Hepatocyte (in vitro differentiated cells): ENCODE data around the gene RGR. TPM values are rescaled to one million over a fixed set of nuclear protein-coding genes. Genes with fewer than 3 reads are reported as not detected.

ENCODE experiments used
- DNase-seq: peaks from one replicate; pipeline ENCODE4 v3.0.0-alpha.2; 2016; ENCODE audit warnings: low spot score
- H2AFZ ChIP-seq: fragments of 200-600 bp; sonication (generic); 2 replicates; pipeline ENCODE4 v1.6.0; 2016; ENCODE audit warnings: antibody characterized with exemption, mild to moderate bottlenecking
- H3K27ac ChIP-seq: fragments of 200-600 bp; sonication (generic); 2 replicates; pipeline ENCODE4 v1.5.1; 2016; ENCODE audit warnings: mild to moderate bottlenecking
- H3K27me3 ChIP-seq: fragments of 200-600 bp; sonication (generic); 2 replicates; pipeline ENCODE4 v1.6.1; 2016
- H3K36me3 ChIP-seq: fragments of 200-600 bp; sonication (generic); replicated peaks from 2 replicates; pipeline ENCODE4 v1.5.1; 2016; ENCODE audit warnings: low read depth; ENCODE audit not compliant: insufficient read depth
- H3K4me1 ChIP-seq: fragments of 200-600 bp; sonication (generic); 2 replicates; pipeline ENCODE4 v1.5.1; 2016; ENCODE audit warnings: mild to moderate bottlenecking, moderate library complexity; ENCODE audit not compliant: insufficient read depth
- H3K4me2 ChIP-seq: fragments of 200-600 bp; sonication (generic); 2 replicates; pipeline ENCODE4 v1.6.0; 2016
- H3K4me3 ChIP-seq: fragments of 200-600 bp; sonication (generic); 2 replicates; pipeline ENCODE4 v1.5.1; 2016; ENCODE audit warnings: mild to moderate bottlenecking
- H3K79me2 ChIP-seq: fragments of 200-600 bp; sonication (generic); 2 replicates; pipeline ENCODE4 v1.6.0; 2017; ENCODE audit warnings: mild to moderate bottlenecking
- H3K9me2 ChIP-seq: fragments of 200-600 bp; sonication (generic); replicated peaks from 2 replicates; pipeline ENCODE4 v1.6.0; 2017; ENCODE audit warnings: mild to moderate bottlenecking; ENCODE audit not compliant: insufficient read depth
- H3K9me3 ChIP-seq: fragments of 200-600 bp; sonication (generic); 2 replicates; pipeline ENCODE4 v1.5.1; 2016; ENCODE audit warnings: low read depth, mild to moderate bottlenecking
- H4K20me1 ChIP-seq: fragments of 200-600 bp; sonication (generic); 2 replicates; pipeline ENCODE4 v1.6.0; 2016; ENCODE audit warnings: mild to moderate bottlenecking; ENCODE audit not compliant: insufficient read depth, poor library complexity, severe bottlenecking
- EZH2 ChIP-seq: fragments of 200-600 bp; sonication (generic); IDR thresholded peaks from 2 replicates; pipeline ENCODE4 v1.6.1; 2016; ENCODE audit warnings: antibody characterized with exemption, mild to moderate bottlenecking, borderline replicate concordance
- EZH2phosphoT487 ChIP-seq: fragments of 200-600 bp; sonication (generic); IDR thresholded peaks from one replicate; pipeline ENCODE4 v1.6.1; 2018; ENCODE audit warnings: antibody characterized with exemption, mild to moderate bottlenecking, low read depth, moderate library complexity; ENCODE audit not compliant: unreplicated experiment, severe bottlenecking
- WGBS: methylation state at CpG from one replicate; pipeline ENCODE4 v1.1.6; 2016; ENCODE audit warnings: low lambda C conversion rate; ENCODE audit errors: missing lambda C conversion rate; 5-methylcytosine and 5-hydroxymethylcytosine counted together
- polyA plus RNA-seq: library from polyadenylated mRNA; unstranded; fragments of >200 nt; fragmentation: Nextera tagmentation; extraction: Ambion mirVana; gene quantifications from 2 replicates; pipeline ENCODE4 v1.2.1, GENCODE V29; 2016
- total RNA-seq: library from RNA; depleted of rRNA; stranded (reverse); fragments of >200 nt; gene quantifications from 2 replicates; pipeline ENCODE4 v1.2.3, GENCODE V29; 2014
- TF ChIP-seq, protein P1 (sequence below): fragments of 200-600 bp; sonication (generic); IDR thresholded peaks from 2 replicates; pipeline ENCODE4 v1.5.1; 2016; ENCODE audit warnings: antibody characterized with exemption, mild to moderate bottlenecking; ENCODE audit not compliant: poor library complexity

Gene RGR
- total and polyA plus RNA-seq, 2 experiments from 2014 or later, result not detected

- H2AFZ ChIP-seq, result no peak overlapping the region
- no peak for DNase-seq
- no peaks in the 10 kb centered on the region for H3K9me3 ChIP-seq
- no peaks in the 10 kb centered on the region for H3K4me1 ChIP-seq
- no peaks in the 10 kb centered on the region for H3K36me3 ChIP-seq
- WGBS, result 78% methylated on average over 1 of the region's 1 CpG
- H3K27ac ChIP-seq, result no peak overlapping the region
- H3K9me2 ChIP-seq, result no peaks in the 10 kb centered on the region
- peaks cover 14% of the 10 kb centered on the region for H3K27me3 ChIP-seq
- H3K4me3 ChIP-seq, result no peak overlapping the region
- no peak for TF ChIP-seq EZH2
- TF ChIP-seq EZH2phosphoT487, result no peak
- TF ChIP-seq, protein P1, sequence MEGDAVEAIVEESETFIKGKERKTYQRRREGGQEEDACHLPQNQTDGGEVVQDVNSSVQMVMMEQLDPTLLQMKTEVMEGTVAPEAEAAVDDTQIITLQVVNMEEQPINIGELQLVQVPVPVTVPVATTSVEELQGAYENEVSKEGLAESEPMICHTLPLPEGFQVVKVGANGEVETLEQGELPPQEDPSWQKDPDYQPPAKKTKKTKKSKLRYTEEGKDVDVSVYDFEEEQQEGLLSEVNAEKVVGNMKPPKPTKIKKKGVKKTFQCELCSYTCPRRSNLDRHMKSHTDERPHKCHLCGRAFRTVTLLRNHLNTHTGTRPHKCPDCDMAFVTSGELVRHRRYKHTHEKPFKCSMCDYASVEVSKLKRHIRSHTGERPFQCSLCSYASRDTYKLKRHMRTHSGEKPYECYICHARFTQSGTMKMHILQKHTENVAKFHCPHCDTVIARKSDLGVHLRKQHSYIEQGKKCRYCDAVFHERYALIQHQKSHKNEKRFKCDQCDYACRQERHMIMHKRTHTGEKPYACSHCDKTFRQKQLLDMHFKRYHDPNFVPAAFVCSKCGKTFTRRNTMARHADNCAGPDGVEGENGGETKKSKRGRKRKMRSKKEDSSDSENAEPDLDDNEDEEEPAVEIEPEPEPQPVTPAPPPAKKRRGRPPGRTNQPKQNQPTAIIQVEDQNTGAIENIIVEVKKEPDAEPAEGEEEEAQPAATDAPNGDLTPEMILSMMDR, result no peak
- H4K20me1 ChIP-seq, result no peaks in the 10 kb centered on the region
- no peak overlapping the region for H3K4me2 ChIP-seq
- no peaks in the 10 kb centered on the region for H3K79me2 ChIP-seq
Observed at GRCh38 chr10:84293171-84293570, 48.3 kb downstream of the RGR start.

- Histone ChIP-seq H4K20me1 (no peaks in the 10 kb centered on the region), H3K9me3 (no peaks in the 10 kb centered on the region), H3K27ac (no peak overlapping the region), H3K9me2 (no peaks in the 10 kb centered on the region), H3K27me3 (peaks cover 12% of the 10 kb centered on the region), H3K36me3 (no peaks in the 10 kb centered on the region), H3K79me2 (no peaks in the 10 kb centered on the region), H3K4me3 (no peak overlapping the region), H3K4me1 (no peaks in the 10 kb centered on the region), H2AFZ (no peak overlapping the region), H3K4me2 (no peak overlapping the region)
- TF ChIP-seq EZH2phosphoT487 (no peak), EZH2 (no peak)
- TF ChIP-seq, protein P1, result no peak
- DNase-seq, result no peak
- WGBS, result 48% methylated on average over 4 of the region's 4 CpGs
Observed at GRCh38 chr10:84293574-84294016, 48.7 kb downstream of the RGR start.

- Histone ChIP-seq H3K27ac (no peak overlapping the region), H4K20me1 (no peaks in the 10 kb centered on the region), H3K9me3 (no peaks in the 10 kb centered on the region), H3K27me3 (peaks cover 3% of the 10 kb centered on the region), H3K79me2 (no peaks in the 10 kb centered on the region), H3K9me2 (no peaks in the 10 kb centered on the region), H3K4me2 (no peak overlapping the region), H3K4me1 (no peaks in the 10 kb centered on the region), H3K4me3 (no peak overlapping the region), H2AFZ (no peak overlapping the region), H3K36me3 (no peaks in the 10 kb centered on the region)
- TF ChIP-seq, protein P1, result no peak
- no peak for TF ChIP-seq EZH2
- TF ChIP-seq EZH2phosphoT487, result no peak
- DNase-seq, result no peak
- WGBS, result 82% methylated on average over 1 of the region's 1 CpG
Observed at GRCh38 chr10:84294766-84295447, 50.1 kb downstream of the RGR start.
